KG1 (cell line): ENCODE data around the gene THEMIS.
A peak's percentile ranks its signal among the peaks of the same experiment; 100 is the strongest.
"Not testable (repeated sequence)": the region's sequence is repeated elsewhere in the genome, so short reads cannot be mapped to it uniquely, and the experiment has no call there.

Experiments
- DNase-seq: peaks from one replicate; lab custom pipeline; 2025; lab: John Stamatoyannopoulos, UW

THEMIS gene

DNA sequence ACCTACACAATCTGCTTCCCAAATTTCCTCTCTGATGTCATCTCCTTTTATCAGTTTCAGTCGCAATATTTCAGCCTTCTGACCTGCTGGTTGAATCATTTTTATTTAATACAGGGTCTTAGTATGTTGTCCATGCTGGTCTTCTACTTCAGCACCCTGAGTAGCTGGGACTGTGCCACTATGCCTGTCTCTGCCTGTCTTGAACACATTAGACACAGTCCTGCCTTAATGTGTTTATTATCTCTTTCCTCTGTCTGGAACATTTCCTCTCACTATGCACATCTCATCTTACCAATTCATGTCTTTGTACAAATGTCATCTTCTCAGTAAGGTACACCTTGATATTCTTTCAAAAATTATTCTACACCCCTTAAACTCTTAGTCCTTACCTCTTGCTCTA, 106.5 kb downstream of the THEMIS start:
- no peak for DNase-seq

DNA sequence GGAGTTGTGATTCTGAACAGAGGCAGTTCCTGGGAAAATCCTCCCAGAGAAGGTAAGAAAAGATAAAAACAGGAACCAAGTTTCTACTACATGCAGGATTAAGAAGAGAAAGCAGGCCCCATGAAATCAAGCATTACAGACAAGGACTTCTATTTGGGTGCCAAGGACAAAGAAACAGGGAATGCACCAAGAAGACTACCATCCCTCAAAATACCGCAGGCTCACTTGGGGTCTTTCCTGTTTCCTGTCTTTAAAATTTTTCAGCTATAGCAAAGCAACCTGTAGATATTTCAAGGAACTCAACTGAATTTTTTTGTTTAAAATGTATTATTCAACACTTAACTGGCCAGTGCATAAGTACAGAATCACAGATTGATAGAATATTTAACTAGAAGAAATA, 107.5 kb downstream of the THEMIS start:
- no peak for DNase-seq

- no peak for DNase-seq
Observed at GRCh38 chr6:127792616-127793015, 108.2 kb downstream of the THEMIS start.

DNA sequence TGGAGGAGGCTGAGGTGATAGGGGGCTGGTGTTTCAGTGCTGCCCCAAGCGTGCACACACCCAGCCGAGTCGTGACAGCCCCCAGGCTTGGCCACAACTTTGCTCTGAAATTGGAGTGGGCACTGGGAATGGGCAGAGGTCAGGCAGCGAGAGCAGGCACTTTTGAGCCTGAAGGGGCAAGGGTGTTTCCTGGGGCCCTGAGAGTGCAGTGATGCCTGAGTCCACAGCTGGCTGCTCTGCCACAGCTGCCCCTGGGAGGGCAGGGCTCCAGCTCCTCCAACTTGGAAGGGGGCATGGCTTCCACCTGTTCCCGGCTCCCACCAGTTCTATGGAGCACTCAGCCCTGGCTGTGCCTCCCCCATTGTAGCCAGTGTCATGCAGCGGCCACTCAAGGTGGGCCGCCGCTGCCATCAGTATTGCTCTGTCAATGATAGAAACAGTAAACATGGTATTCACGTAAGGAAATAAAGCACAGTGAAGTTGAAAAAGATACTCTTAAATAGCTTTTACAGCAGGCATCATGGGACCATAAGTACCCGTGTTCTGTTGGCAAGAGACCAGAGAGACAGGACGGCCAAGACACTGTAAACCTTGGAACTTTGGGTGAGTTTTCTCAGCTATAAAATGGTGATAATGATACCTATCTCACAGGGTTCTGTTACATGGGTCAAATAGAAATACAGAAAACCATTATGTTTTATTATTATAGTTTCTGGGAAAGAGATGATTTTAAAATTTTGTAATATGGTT, 108.9 kb downstream of the THEMIS start:
- DNase-seq, result no peak

DNA sequence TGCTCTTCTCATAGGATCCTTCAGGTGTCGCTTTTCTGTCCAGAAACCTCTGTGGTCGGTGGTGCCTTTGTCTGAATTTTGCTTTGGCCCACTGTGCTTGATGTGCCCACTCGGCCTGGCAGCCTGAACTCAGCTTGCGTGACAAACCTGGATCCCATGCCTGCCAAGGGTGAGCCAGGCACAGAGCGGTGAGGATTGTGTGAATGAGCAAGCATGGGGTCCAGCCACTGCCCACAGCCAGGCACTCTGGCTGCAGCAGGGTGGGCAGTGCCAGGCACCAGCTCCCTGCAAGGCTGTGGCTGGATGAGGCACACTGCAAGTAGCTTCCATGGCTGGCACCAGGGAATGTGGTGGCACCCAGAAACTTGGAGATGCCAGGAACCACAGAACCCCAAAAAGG, 110.3 kb downstream of the THEMIS start:
- no peak for DNase-seq

DNA sequence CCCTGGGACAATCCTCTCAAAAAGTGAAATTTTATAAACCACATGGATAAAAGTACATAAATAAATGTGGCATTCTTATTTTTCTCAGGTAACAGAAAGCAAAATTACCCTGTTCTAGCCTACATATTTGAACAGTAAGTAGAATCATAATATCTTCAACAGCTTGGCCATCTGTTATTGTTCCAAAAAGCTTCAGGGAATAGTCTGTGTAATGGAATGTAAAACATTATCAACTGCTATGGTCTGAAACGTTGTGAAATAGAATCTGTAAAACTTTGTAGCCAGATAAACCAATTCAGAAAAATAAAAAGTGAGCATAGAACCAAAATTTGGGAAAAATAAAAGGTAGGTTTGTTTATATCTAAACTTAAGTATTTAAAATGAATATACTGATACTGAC, 114.7 kb downstream of the THEMIS start:
- DNase-seq, result no peak

GRCh38 chr6:127784468-127784867, 116.4 kb downstream of the THEMIS start:
- DNase-seq, result no peak

DNA sequence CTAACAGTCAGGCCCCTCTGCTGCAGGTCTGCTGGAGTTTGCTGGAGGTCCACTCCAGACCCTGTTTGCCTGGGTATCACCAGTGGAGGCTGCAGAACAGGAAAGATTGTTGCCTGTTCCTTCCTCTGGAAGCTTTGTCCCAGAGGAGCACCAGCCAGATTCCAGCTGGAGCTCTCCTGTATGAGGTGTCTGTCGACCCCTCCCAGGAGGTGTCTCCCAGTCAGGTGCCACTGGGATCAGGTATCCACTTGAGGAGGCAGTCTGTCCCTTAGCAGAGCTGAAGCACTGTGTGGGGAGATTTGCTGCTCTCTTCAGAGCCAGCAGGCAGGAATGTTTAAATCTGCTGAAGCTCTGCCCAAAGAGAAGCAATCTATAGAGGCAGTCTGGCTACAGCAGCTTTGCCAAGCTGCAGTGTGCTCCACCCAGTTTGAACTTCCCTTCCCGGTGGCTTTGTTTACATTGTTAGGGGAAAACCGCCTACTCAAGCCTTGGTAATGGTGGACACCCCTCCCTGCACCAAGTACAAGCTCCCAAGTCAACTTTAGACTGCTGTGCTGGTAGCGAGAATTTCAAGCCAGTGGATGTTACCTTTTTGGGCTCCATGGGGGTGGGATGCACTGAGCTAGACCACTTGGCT, 119.1 kb downstream of the THEMIS start:
- not testable (repeated sequence) for DNase-seq

DNA sequence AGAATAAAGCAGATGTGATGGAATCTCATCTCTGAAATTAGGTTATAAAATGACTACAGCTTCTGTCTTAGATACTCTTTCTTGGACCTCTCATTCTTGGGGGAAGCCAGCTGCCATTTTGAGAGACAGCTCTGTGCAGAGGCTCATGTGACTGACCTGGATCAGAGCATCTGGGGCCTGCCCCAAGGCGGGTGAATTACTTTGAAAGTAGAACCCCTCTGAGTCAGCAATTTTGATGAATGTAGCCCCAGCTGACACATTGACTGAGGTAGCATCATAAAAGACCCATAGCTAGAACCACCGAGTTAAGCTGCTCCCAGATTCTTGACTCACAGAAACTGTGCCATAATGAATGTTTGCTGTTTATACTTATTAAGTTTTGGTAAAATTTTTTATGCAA, 124.5 kb downstream of the THEMIS start:
- no peak for DNase-seq

DNA sequence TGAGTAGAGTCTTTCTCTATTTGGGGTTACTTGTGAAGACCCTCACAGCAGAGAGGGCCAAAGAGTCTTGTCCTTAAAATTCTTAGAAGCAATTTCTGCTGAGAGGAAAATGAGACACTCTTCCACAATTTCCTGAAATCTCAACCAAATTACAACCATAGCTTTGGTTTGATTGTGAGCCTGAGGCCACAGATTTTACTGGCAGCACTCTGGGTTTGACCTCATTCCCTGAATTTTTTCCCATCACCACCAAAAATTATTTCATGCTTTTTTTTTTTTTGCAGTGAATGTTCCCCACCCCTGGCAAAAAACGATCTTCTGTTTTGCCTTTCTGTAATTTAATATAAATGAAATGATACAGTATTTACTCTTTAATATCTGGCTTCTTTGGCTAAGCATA, 125.5 kb downstream of the THEMIS start:
- DNase-seq, result no peak

- DNase-seq, result no peak
Observed at GRCh38 chr6:127768745-127769144, 132.1 kb downstream of the THEMIS start.

DNA sequence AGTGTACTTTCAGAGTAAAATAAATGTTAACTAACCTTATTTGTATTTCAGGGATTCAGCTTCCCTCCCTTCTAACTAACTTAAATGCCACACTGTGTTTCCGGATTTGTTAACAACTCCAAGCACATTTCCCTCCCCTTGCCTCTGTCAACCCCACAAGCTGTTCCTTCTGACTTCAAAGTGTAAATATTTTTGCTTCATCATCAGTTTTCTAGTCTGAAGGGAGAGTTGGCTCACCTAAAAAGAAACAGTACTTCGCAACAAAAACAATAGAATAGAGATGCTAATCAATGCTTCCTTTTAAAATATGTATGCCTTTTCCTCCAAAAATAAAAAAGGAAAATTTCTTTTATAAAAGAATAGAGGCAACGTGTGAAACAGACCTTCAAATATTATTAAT, 132.6 kb downstream of the THEMIS start:
- DNase-seq, result no peak

DNA sequence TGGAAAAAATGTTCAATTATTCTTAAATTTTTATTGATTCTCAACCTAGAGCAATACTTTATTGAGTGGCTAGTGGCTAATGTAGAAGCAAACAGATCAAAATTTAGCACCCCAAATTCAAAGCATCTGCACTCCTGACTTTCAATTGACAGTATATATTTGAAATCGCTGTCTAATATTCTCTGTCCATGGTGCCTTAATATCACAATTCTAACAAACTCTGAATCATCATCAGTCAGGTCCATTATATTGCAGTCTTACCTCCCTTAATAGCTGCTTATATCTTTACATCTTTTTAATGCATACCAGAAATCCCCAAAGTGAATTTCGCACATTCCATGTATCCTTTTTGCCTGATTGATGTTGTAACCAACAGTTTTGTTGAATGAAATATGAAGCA, 134.9 kb downstream of the THEMIS start:
- no peak for DNase-seq

GRCh38 chr6:127762284-127762683, 138.6 kb downstream of the THEMIS start:
- DNase-seq, result no peak

- no peak for DNase-seq
Observed at GRCh38 chr6:127761084-127761483, 139.8 kb downstream of the THEMIS start.

GRCh38 chr6:127749095-127749494, 151.8 kb downstream of the THEMIS start:
- no peak for DNase-seq

- no peak for DNase-seq
Observed at GRCh38 chr6:127748290-127748689, 152.6 kb downstream of the THEMIS start.

- DNase-seq, result no peak
Observed at GRCh38 chr6:127738423-127738822, 162.4 kb downstream of the THEMIS start.

DNA sequence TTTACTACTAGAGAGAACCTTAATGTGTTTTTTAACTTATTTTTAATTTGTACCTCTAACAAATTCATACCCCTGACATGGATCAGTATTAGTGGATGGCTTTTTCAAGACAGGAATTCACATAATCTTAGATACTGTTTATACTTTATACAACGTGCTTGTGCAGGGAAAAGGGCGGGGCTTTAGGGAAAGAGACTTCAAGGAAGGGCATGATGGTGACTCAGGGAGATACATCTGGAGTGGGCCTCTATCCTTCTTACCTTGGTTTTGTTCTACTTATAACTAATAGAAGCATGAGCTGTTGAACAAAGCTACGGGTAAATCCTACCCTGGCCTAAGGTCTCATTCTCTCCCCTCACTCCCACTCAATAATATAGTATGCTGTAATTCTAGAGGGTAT, 163.1 kb downstream of the THEMIS start:
- DNase-seq, result no peak

- DNase-seq, result peak; percentile 14
Observed at GRCh38 chr6:127737009-127737486, 163.8 kb downstream of the THEMIS start.

DNA sequence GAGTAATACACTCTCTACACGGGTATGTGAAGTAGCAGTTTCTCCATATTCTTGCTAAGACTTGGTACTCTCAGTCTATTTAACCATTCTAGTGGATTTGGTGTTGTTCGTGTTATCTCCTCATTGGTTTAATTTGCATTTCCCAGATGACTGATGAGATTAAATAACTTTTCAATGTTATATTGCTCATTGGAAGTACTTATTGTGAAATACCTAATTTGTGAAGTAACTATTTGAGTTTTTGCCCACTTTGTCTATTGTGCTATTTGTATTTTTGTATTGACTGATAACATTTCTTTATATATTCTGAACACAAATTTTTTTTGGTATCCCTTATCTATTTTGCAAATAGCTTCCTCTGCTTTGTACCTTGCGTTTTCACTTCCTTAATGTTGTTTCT, 167.9 kb downstream of the THEMIS start:
- DNase-seq, result no peak

DNA sequence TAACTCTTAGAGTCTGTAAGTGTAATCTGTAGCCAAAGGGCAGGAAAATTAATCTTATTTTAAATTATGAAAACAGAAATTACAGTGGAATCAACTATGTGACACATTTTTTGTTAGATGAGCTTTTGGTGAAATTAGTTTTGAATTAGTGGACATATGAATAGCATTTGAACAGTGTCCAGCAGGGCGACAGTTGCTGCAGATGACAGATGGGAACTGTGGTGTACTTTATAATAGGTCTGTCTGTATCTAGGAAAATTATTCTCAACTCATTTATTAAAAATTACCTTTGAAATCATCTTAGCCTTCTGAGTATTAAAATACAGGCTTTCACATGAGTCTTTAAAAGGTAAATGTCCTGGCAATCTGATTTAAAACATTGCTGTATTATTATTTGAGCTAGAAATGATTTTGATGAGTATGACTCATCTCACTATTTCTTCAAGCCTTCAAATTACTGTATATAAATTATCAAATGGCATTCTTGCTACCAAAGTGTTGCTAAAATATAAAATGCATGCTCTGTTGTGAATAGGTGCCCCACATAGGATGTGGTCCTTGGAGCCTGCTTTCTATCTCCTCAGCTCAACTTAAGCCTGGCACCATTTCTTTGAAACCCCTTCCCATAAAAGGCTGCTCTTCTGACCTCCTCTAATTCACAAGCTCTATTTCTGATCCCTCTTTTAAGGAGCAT, 173.5 kb downstream of the THEMIS start:
- no peak for DNase-seq

- no peak for DNase-seq
Observed at GRCh38 chr6:127725821-127726220, 175.0 kb downstream of the THEMIS start.
